ENCODE data around the gene TRIM71. TPM values are rescaled to one million over a fixed set of nuclear protein-coding genes. Genes with fewer than 3 reads are reported as not detected.

Gene TRIM71
- total and polyA plus RNA-seq, 2 of the 13 experiments (the other 11 are each of a cell fraction or from before 2014, with no cell fraction given): 21.7 to 76.9 TPM

GRCh38 chr3:32865383-32865782 lies 47.6 kb downstream of the TRIM71 start:
- no peak for FAIRE-seq
- H3K4me2 ChIP-seq (ENCODE audit: low read depth, low read length): peak overlapping the region; percentile 46
- no TSS peak for BruUV-seq (replicated peaks)

GRCh38 chr3:32866533-32866932 lies 48.7 kb downstream of the TRIM71 start:
- H3K4me1 ChIP-seq (ENCODE audit: insufficient read depth, low read length): peaks cover 100% of the 10 kb centered on the region
- in situ Hi-C loops (cut with HindIII; ENCODE audit: extremely low pct_ligation_motif_present, low pct_unique_long_range_greater_than_20kb): no loop called here
- no peak for TF ChIP-seq TCF7L2 (IDR thresholded peaks at IDR 0.05; ENCODE audit: low read depth, low read length)
- peak; percentile 94 for TF ChIP-seq RBM22 (optimal IDR thresholded peaks at IDR 0.05; ENCODE audit: low read length)
- H3K79me2 ChIP-seq (ENCODE audit: insufficient read depth, low read length): peaks cover 99% of the 10 kb centered on the region
- no peak overlapping the region for H2AFZ ChIP-seq (ENCODE audit: low read length)
- BruUV-seq (replicated peaks): no TSS peak
- no peak overlapping the region for H3K4me3 ChIP-seq (replicated peaks in 1 of 3; ENCODE audit: insufficient read depth in 1 of 3, low read depth in 2 of 3, low read length in 3 of 3)
- no peaks in the 10 kb centered on the region for H3K27me3 ChIP-seq (ENCODE audit: control insufficient read depth in 1 of 2, insufficient read depth in 2 of 2, low read length in 2 of 2)
- no peaks in the 10 kb centered on the region for H3K9me3 ChIP-seq (ENCODE audit: low read length)
- H3K27ac ChIP-seq (ENCODE audit: extremely low read length, insufficient read depth, low read length): no peak overlapping the region
- FAIRE-seq: no peak
- POLR2A ChIA-PET: no interaction called here
- CTCF ChIA-PET (ENCODE audit: low intra/inter-chr PET ratio, low total read pairs): no interaction called here
- no peak for ATAC-seq
- intact Hi-C loops (cut with micrococcal nuclease; ENCODE audit: unreplicated experiment): no loop called here
- peaks cover 99% of the 10 kb centered on the region for H4K20me1 ChIP-seq (ENCODE audit: insufficient read depth, low read length)
- no peak overlapping the region for H3K4me2 ChIP-seq (ENCODE audit: low read depth, low read length)
- no peak for DNase-seq (ENCODE audit: low spot score)
- H3K36me3 ChIP-seq (replicated peaks in 1 of 2; ENCODE audit: control insufficient read depth in 1 of 2, insufficient read depth in 2 of 2, low read length in 2 of 2): peaks cover 9 to 17% of the 10 kb centered on the region in 2 experiments
- 87% methylated on average over 5 of the region's 5 CpGs for WGBS (ENCODE audit: low lambda C conversion rate)
- no peak overlapping the region for H3K9ac ChIP-seq (ENCODE audit: insufficient read depth, low read depth, low read length)

More at GRCh38 chr3:32865383-32865782, 47.6 kb downstream of the TRIM71 start:
- in situ Hi-C loops (cut with HindIII; ENCODE audit: extremely low pct_ligation_motif_present, low pct_unique_long_range_greater_than_20kb) (no loop called here), intact Hi-C loops (cut with micrococcal nuclease; ENCODE audit: unreplicated experiment) (loop anchor here (2.0 kb wide), 2 partner anchors 15 to 45 kb away; no protein-coding TSS in a partner anchor)
- Histone ChIP-seq H3K79me2 (ENCODE audit: insufficient read depth, low read length) (peaks cover 98% of the 10 kb centered on the region), H3K9ac (ENCODE audit: insufficient read depth, low read depth, low read length) (no peak overlapping the region), H2AFZ (ENCODE audit: low read length) (no peak overlapping the region), H3K27me3 (ENCODE audit: control insufficient read depth in 1 of 2, insufficient read depth in 2 of 2, low read length in 2 of 2) (no peaks in the 10 kb centered on the region), H3K4me1 (ENCODE audit: insufficient read depth, low read length) (peaks cover 100% of the 10 kb centered on the region), H3K36me3 (replicated peaks in 1 of 2; ENCODE audit: control insufficient read depth in 1 of 2, insufficient read depth in 2 of 2, low read length in 2 of 2) (peaks cover 6 to 21% of the 10 kb centered on the region in 2 experiments; a peak in 4 of 5 replicates), H3K4me3 (replicated peaks in 1 of 3; ENCODE audit: insufficient read depth in 1 of 3, low read depth in 2 of 3, low read length in 3 of 3) (no peak overlapping the region), H4K20me1 (ENCODE audit: insufficient read depth, low read length) (peaks cover 98% of the 10 kb centered on the region), H3K9me3 (ENCODE audit: low read length) (no peaks in the 10 kb centered on the region), H3K27ac (ENCODE audit: extremely low read length, insufficient read depth, low read length) (peak overlapping the region; percentile 53)
- ChIA-PET POLR2A (no interaction called here), CTCF (ENCODE audit: low intra/inter-chr PET ratio, low total read pairs) (no interaction called here)
- ATAC-seq: peak; percentile 48
- TF ChIP-seq MAFK (conservative IDR thresholded peaks at IDR 0.05 in 1 of 2, IDR thresholded peaks at IDR 0.05 in 1 of 2; ENCODE audit: low read length in 2 of 2): peak; percentile 23 to 38; a peak in 2 of 4 replicates
- peak; percentile 36; the same call in 1 of the 2 replicates for TF ChIP-seq ZNF362 (CRISPR knock-in tag; IDR thresholded peaks at IDR 0.05; ENCODE audit: borderline replicate concordance)
- TF ChIP-seq MAFF (IDR thresholded peaks at IDR 0.05; ENCODE audit: low read depth, low read length): peak; percentile 43; the same call in 1 of the 2 replicates
- no peak for TF ChIP-seq NFKB2 (CRISPR knock-in tag; IDR thresholded peaks at IDR 0.05; ENCODE audit: borderline replicate concordance)
- TF ChIP-seq TCF7 (IDR thresholded peaks at IDR 0.05; ENCODE audit: low read depth): 0 out of 2 replicates have a peak, but pooled peaks have one; percentile 32
- TF ChIP-seq SP5 (CRISPR knock-in tag; IDR thresholded peaks at IDR 0.05; ENCODE audit: borderline replicate concordance, low read depth): no peak
- no peak for TF ChIP-seq ZSCAN9 (CRISPR knock-in tag; IDR thresholded peaks at IDR 0.05; ENCODE audit: borderline replicate concordance)
- 27% methylated on average over 6 of the region's 6 CpGs for WGBS (ENCODE audit: low lambda C conversion rate)
- peak; percentile 32 for DNase-seq (ENCODE audit: low spot score)

All from HepG2 (cell line).